Skeletal muscle tissue (tissue), 4 donors: ENCODE results near the gene CMTR1. TPM values are rescaled to one million over a fixed set of nuclear protein-coding genes. Genes with fewer than 3 reads are reported as not detected.

Experiments used
- H3K27ac ChIP-seq: one replicate; pipeline ENCODE4 v1.7.0; 2013; ENCODE audit warnings: mild to moderate bottlenecking, low read depth, low read length, inconsistent platforms
- H3K27me3 ChIP-seq, 3 donors: one replicate each; pipeline ENCODE4 v1.7.0; 2013; ENCODE audit warnings: low read length in 3 of 3; ENCODE audit not compliant: control insufficient read depth in 3 of 3, insufficient read depth in 3 of 3
- H3K36me3 ChIP-seq, 3 donors: one replicate each; pipeline ENCODE4 v1.7.0; 2013; ENCODE audit warnings: low read length in 3 of 3; ENCODE audit not compliant: control insufficient read depth in 3 of 3, insufficient read depth in 3 of 3
- H3K4me1 ChIP-seq, 3 donors: one replicate each; pipeline ENCODE4 v1.7.0; 2013; ENCODE audit warnings: low read length in 3 of 3, mild to moderate bottlenecking in 3 of 3; ENCODE audit not compliant: control insufficient read depth in 3 of 3, insufficient read depth in 3 of 3
- H3K4me3 ChIP-seq, 3 donors: one replicate each; pipeline ENCODE4 v1.7.0; 2013; ENCODE audit warnings: low read length in 3 of 3
- H3K9ac ChIP-seq, 3 donors: one replicate each; pipeline ENCODE4 v1.7.0; 2013; ENCODE audit warnings: low read length in 3 of 3, mild to moderate bottlenecking in 3 of 3, moderate library complexity in 2 of 3, low read depth in 1 of 3
- H3K9me3 ChIP-seq, 3 donors: one replicate each; pipeline ENCODE4 v1.7.0; 2013; ENCODE audit warnings: low read length in 3 of 3; ENCODE audit not compliant: control insufficient read depth in 3 of 3
- total RNA-seq: library from RNA; depleted of rRNA; stranded (reverse); fragments of >200 nt; gene quantifications from one replicate; pipeline ENCODE4 v1.2.3, GENCODE V29; 2014
- donor health status: Osteomylitis.

The CMTR1 gene
- total RNA-seq, 1 donor from 2014 or later: 29.2 TPM

GRCh38 chr6:37452522-37452921 is 19.5 kb downstream of the CMTR1 start:
- H3K27me3 ChIP-seq: no peaks in the 10 kb centered on the region
- H3K4me1 ChIP-seq: no peaks in the 10 kb centered on the region
- no peak overlapping the region for H3K27ac ChIP-seq
- no peaks in the 10 kb centered on the region for H3K9me3 ChIP-seq
- H3K36me3 ChIP-seq: peaks cover 35 to 60% (median 38%) of the 10 kb centered on the region in 3 donors
- no peak overlapping the region for H3K9ac ChIP-seq
- no peak overlapping the region for H3K4me3 ChIP-seq

DNA sequence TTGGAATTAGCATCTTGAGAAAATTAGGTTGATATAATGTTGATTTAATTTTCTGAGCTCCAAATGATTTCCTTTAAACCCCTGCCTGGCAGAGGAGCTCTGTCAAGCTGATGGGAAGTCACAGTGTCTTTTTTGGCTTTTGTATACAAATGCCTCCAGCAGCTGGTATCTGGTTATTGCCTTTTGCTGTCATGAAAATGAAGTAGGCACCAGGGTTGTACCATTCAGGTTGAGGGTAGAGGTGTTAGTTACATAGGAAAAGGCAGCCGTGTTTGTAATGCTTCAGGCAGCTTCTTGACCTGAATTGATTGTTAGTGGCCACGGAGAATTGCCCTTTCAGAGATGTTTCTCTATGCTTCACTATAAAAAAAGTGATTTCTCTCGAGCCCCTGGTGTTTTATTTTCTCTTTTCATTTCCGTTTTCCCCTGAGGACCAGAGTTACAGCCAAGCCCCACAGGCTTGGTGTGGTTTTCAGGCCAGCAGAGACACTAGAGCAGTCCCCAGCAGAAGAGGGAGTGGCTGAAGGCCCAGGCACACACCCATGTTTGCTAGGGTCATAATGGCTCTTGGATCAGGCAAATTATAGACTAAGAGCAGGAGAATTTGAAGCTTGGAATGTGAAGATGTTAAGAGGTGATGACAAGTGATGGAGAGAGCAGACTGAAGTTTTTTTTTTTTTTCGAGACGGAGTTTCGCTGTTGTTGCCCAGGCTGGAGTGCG is 21.6 kb downstream of the CMTR1 start:
- H3K9me3 ChIP-seq: no peaks in the 10 kb centered on the region
- H3K27ac ChIP-seq: no peak overlapping the region
- no peaks in the 10 kb centered on the region for H3K27me3 ChIP-seq
- no peak overlapping the region for H3K9ac ChIP-seq
- H3K4me1 ChIP-seq: no peaks in the 10 kb centered on the region
- H3K4me3 ChIP-seq: no peak overlapping the region
- H3K36me3 ChIP-seq: peaks cover 47 to 62% (median 53%) of the 10 kb centered on the region in 3 donors

DNA sequence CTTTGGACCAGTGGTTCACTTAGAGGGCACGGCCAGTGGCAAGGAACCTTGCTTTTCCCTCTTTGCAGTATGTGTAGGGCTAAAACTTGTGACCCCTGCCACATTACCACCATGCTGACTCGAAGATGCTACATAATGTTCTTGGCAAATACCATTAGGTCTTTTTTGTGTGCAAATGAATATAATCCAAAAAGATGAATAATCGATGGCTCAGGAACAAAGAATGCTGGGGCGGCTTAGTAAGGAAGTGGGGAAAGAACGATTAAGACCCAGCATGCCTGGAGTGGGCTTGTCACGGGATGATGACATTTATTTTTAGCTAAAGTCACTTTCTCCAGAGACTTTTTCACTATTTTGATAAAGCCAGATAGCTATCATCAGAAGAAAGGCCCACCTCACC is 23.1 kb downstream of the CMTR1 start:
- Histone ChIP-seq H3K9me3 (no peaks in the 10 kb centered on the region), H3K9ac (no peak overlapping the region), H3K36me3 (peaks cover 55 to 67% (median 58%) of the 10 kb centered on the region in 3 donors), H3K4me3 (no peak overlapping the region), H3K27ac (no peak overlapping the region), H3K27me3 (no peaks in the 10 kb centered on the region), H3K4me1 (no peaks in the 10 kb centered on the region)

DNA sequence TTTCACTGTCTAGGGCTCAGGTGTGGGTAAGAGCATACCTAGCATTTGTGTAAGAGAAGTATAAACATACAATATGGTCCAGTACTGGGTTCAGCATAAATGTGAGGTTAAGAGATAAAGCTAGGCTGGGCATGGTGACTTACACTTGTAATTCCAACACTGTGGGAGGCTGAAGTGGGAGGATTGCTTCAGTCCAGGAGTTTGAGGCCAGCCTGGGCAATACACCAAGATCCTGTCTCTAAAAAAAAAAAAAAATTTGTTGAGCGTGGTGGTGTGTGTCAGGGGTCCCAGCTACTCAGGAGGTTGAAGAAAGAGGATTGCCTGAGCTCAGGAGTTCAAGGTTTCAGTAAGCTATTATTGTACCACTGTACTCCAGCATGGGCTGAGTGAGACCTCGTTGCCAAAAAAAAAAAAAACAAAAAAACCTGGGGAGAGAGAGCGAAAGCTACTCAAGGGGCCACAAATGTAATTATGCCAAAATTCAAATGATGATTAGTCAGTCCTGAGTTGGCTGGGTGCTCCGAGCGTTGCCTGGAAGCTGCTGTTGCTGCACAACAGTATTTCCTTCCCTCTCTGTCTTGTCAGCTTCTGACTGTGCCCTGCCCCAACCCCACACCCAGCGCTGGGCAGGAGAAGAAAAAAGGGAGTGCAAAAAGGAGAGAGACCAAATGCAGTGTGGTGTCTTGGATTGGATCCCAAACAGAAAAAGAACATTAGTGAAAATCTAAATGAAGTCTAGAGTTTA is 24.0 kb downstream of the CMTR1 start:
- Histone ChIP-seq H3K27ac (no peak overlapping the region), H3K4me3 (no peak overlapping the region), H3K4me1 (no peaks in the 10 kb centered on the region), H3K9me3 (no peaks in the 10 kb centered on the region), H3K9ac (no peak overlapping the region), H3K27me3 (no peaks in the 10 kb centered on the region), H3K36me3 (peaks cover 57 to 67% (median 58%) of the 10 kb centered on the region in 3 donors)

DNA sequence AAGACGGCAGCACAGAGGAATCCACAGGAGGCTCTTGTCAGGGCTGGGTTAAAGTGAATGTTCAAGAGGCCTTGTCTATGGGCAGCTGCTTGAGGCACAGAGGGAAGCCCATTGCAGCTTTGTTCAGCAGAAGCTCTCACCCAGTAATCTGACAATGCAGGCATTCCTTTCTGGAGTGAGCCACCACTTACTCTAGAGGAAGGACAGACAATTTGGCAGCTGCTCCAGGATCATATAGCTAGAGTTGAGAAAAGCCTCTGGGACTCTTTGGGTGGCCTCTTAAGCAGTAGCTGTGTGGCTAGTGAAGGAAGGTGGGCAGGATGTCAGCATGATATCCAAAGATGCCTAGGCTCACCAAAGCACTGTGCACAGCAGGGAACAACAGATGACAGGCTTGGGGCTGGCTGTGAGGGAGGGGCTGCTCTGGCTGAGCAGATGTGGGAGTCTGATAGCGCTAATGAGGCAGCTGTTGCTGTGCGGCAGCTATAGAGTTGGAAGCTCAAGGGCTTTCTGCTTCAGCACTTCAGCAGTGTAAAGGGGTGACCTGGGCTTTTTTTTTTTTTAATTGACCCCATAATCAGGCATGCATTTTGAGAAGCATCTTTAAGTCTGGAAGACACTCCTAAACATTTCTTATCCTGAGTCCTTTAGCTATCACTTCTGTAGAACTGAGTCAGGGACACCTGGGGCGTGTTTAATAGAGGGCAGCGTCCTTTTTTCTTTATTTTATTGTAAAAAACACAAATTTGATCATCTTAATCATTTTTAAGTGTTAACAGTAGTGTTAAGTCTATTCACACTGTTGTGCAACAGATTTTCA is 27.2 kb downstream of the CMTR1 start:
- Histone ChIP-seq H3K4me1 (no peaks in the 10 kb centered on the region), H3K9me3 (no peaks in the 10 kb centered on the region), H3K4me3 (no peak overlapping the region), H3K9ac (no peak overlapping the region), H3K36me3 (peaks cover 56 to 70% (median 57%) of the 10 kb centered on the region in 3 donors), H3K27me3 (no peaks in the 10 kb centered on the region), H3K27ac (no peak overlapping the region)

- Histone ChIP-seq H3K9ac (no peak overlapping the region), H3K36me3 (peaks cover 50 to 65% (median 57%) of the 10 kb centered on the region in 3 donors)
These were observed 27.8 kb downstream of the CMTR1 start for GRCh38 chr6:37460805-37461204.

DNA sequence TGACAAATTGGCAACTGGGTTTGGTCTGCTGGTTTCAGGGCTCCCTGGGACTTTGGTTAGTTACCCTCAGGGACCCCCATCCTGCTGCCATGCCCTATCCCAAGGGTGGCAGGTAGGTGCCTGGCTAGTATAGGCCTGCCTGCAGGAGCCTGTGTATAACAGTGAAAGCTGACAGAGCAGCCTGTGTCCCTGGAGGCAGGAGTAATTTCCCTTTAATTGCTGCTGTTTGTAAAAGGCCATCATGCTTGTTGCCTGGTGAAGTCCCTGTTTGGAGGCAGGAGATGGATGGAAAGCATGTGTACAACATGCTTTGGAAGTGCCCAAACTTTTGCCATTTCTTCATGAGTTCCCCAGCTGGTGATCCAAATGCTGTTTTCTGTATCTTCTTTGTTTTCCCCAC is 30.1 kb downstream of the CMTR1 start:
- Histone ChIP-seq H3K36me3 (peaks cover 45 to 62% (median 59%) of the 10 kb centered on the region in 3 donors), H3K9me3 (no peaks in the 10 kb centered on the region), H3K27ac (no peak overlapping the region), H3K27me3 (no peaks in the 10 kb centered on the region), H3K9ac (no peak overlapping the region), H3K4me3 (no peak overlapping the region), H3K4me1 (no peaks in the 10 kb centered on the region)

More at GRCh38 chr6:37460805-37461204, 27.8 kb downstream of the CMTR1 start:
- no peaks in the 10 kb centered on the region for H3K9me3 ChIP-seq
- H3K27ac ChIP-seq: no peak overlapping the region
- H3K4me1 ChIP-seq: no peaks in the 10 kb centered on the region
- H3K27me3 ChIP-seq: no peaks in the 10 kb centered on the region
- no peak overlapping the region for H3K4me3 ChIP-seq

DNA sequence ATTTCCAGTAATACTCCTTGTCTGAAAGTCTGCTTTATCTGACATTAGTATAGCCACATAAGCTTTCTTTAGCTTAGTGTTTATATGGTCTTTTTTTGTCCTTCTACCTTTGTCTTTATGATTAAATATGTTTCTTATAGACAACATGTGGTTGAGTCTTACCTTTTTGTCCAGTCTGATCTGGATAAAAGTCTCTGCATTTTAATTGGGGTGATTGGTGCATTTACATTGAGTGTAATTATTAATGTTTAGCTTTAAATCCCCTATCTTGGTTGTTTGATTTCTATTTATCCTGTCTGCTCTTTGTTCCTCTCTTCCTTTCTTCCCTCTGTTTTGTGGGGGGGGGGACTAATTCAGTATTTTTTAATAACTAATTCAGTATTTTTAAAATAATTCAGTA is 34.7 kb downstream of the CMTR1 start:
- no peaks in the 10 kb centered on the region for H3K27me3 ChIP-seq
- peaks cover 23 to 35% (median 33%) of the 10 kb centered on the region in 3 donors for H3K36me3 ChIP-seq
- H3K27ac ChIP-seq: no peak overlapping the region
- no peaks in the 10 kb centered on the region for H3K9me3 ChIP-seq
- no peak overlapping the region for H3K9ac ChIP-seq
- no peak overlapping the region for H3K4me3 ChIP-seq
- peaks cover 0 to 4% (median 4%) of the 10 kb centered on the region in 3 donors for H3K4me1 ChIP-seq

GRCh38 chr6:37473364-37474095 is 40.5 kb downstream of the CMTR1 start:
- Histone ChIP-seq H3K4me3 (no peak overlapping the region), H3K9ac (no peak overlapping the region), H3K36me3 (peaks cover 51 to 67% (median 56%) of the 10 kb centered on the region in 3 donors), H3K27me3 (no peaks in the 10 kb centered on the region), H3K27ac (no peak overlapping the region), H3K9me3 (no peaks in the 10 kb centered on the region), H3K4me1 (peaks cover 10 to 15% (median 14%) of the 10 kb centered on the region in 3 donors)
